H1 (cell line): ENCODE results near the gene ADCY9. TPM values are rescaled to one million over a fixed set of nuclear protein-coding genes. Genes with fewer than 3 reads are reported as not detected.
"Not testable (repeated sequence)": the region's sequence is repeated elsewhere in the genome, so short reads cannot be mapped to it uniquely, and the experiment has no call there.

ENCODE experiments used
- CTCF ChIA-PET: fragments of 300-600 bp; sonication (Branson Sonifier 250); formaldehyde crosslinking; loops from one replicate; lab custom pipeline; 2021; ENCODE audit not compliant: partially characterized antibody; lab: Charles Lee
- POLR2A ChIA-PET: fragments of 300-600 bp; sonication (Branson Sonifier 250); formaldehyde crosslinking; loops from one replicate; lab custom pipeline; 2021; ENCODE audit warnings: inconsistent platforms; ENCODE audit not compliant: partially characterized antibody; lab: Charles Lee
- DNase-seq, 2 experiments: peaks; one replicate each; pipeline versions ENCODE4 v3.0.0 to v3.0.0-alpha.2; 2010 to 2022; ENCODE audit warnings: low spot score in 2 of 2, low read depth in 1 of 2, mixed read lengths in 1 of 2
- FAIRE-seq: peaks from 2 replicates; lab custom pipeline; 2011; peaks lifted over from hg19 to GRCh38; lab: Jason Lieb, UNC
- H2AFZ ChIP-seq: 2 replicates; pipeline ENCODE4 v1.8.1; 2012; ENCODE audit warnings: low read length, inconsistent platforms
- H2AK5ac ChIP-seq: 2 replicates; pipeline ENCODE4 v1.6.1; 2013; ENCODE audit warnings: low read depth, low read length
- H2BK120ac ChIP-seq: replicated peaks from 2 replicates; pipeline ENCODE3; 2013; ENCODE audit warnings: low read depth, low read length, inconsistent platforms
- H2BK12ac ChIP-seq: 2 replicates; pipeline ENCODE4 v1.6.1; 2013; ENCODE audit warnings: low read depth, low read length
- H2BK15ac ChIP-seq: 2 replicates; pipeline ENCODE4 v1.6.1; 2013; ENCODE audit warnings: low read length
- H2BK20ac ChIP-seq: 2 replicates; pipeline ENCODE4 v1.6.1; 2013; ENCODE audit warnings: low read length
- H2BK5ac ChIP-seq: 2 replicates; pipeline ENCODE4 v1.6.1; 2013; ENCODE audit warnings: low read depth, low read length
- H3K14ac ChIP-seq: 2 replicates; pipeline ENCODE4 v1.6.1; 2013; ENCODE audit warnings: inconsistent platforms; ENCODE audit not compliant: insufficient read length
- H3K18ac ChIP-seq: 2 replicates; pipeline ENCODE4 v1.6.1; 2013; ENCODE audit warnings: low read length; ENCODE audit errors: extremely low read depth
- H3K23ac ChIP-seq: 2 replicates; pipeline ENCODE4 v1.6.1; 2013; ENCODE audit warnings: inconsistent platforms; ENCODE audit not compliant: insufficient read length
- H3K23me2 ChIP-seq: 2 replicates; pipeline ENCODE4 v1.6.1; 2013; ENCODE audit warnings: low read depth, low read length
- H3K27ac ChIP-seq: 2 replicates; pipeline ENCODE4 v1.6.1; 2011; ENCODE audit warnings: low read depth, low read length, inconsistent platforms
- H3K27me3 ChIP-seq, 4 experiments: replicated peaks in 1 of 4; 1 replicate in 1 of 4; 2 replicates in 3 of 4; pipeline versions ENCODE4 v1.6.1 to v1.8.1; 2011 to 2013; ENCODE audit warnings: low read length in 3 of 4, mild to moderate bottlenecking in 3 of 4, inconsistent platforms in 2 of 4, mixed read lengths in 2 of 4, moderate library complexity in 1 of 4; ENCODE audit not compliant: control insufficient read depth in 3 of 4, insufficient read depth in 3 of 4; ENCODE audit errors: extremely low read depth in 1 of 4
- H3K36me3 ChIP-seq, 4 experiments: 2 replicates each; pipeline versions ENCODE4 v1.6.1 to v1.8.1; 2011 to 2013; ENCODE audit warnings: mild to moderate bottlenecking in 4 of 4, low read length in 3 of 4, moderate library complexity in 2 of 4, control low read depth in 1 of 4, inconsistent platforms in 1 of 4; ENCODE audit not compliant: insufficient read depth in 4 of 4, control insufficient read depth in 2 of 4
- H3K4ac ChIP-seq: replicated peaks from 2 replicates; pipeline ENCODE3; 2013; ENCODE audit warnings: low read length, low read depth, mixed read lengths, inconsistent platforms; ENCODE audit not compliant: insufficient read length
- H3K4me1 ChIP-seq, 4 experiments: replicated peaks in 1 of 4; 1 replicate in 1 of 4; 2 replicates in 3 of 4; pipeline versions ENCODE4 v1.6.1 to v1.8.1; 2011 to 2013; ENCODE audit warnings: low read length in 3 of 4, inconsistent platforms in 2 of 4, mixed read lengths in 1 of 4; ENCODE audit not compliant: insufficient read depth in 4 of 4, control insufficient read depth in 3 of 4
- H3K4me2 ChIP-seq, 2 experiments: 2 replicates each; pipeline versions ENCODE4 v1.6.1 to v1.8.1; 2011 to 2013; ENCODE audit warnings: low read depth in 2 of 2, low read length in 2 of 2, control low read depth in 1 of 2, inconsistent platforms in 1 of 2, mild to moderate bottlenecking in 1 of 2; ENCODE audit not compliant: insufficient read depth in 1 of 2
- H3K4me3 ChIP-seq, 4 experiments: fragments of 200-600, 300-600 bp in 1 of 4; sonication (generic), shearing (Covaris generic), sonication (Bioruptor Twin) in 1 of 4; 2 replicates each; pipeline versions ENCODE4 v1.5.1 to v1.8.1; 2011 to 2016; ENCODE audit warnings: low read length in 4 of 4, low read depth in 3 of 4, control low read depth in 2 of 4, inconsistent platforms in 2 of 4, mild to moderate bottlenecking in 2 of 4, mixed read lengths in 1 of 4, moderate library complexity in 1 of 4; ENCODE audit not compliant: insufficient read depth in 2 of 4; ENCODE audit errors: extremely low read depth in 1 of 4
- H3K56ac ChIP-seq: replicated peaks from 2 replicates; pipeline ENCODE3; 2013; ENCODE audit warnings: low read depth, mild to moderate bottlenecking, mixed read lengths, low read length, inconsistent platforms; ENCODE audit not compliant: insufficient read length
- H3K79me1 ChIP-seq: 2 replicates; pipeline ENCODE4 v1.6.1; 2013; ENCODE audit warnings: low read depth, low read length, control low read depth
- H3K79me2 ChIP-seq, 2 experiments: 2 replicates each; pipeline versions ENCODE4 v1.6.1 to v1.8.1; 2012 to 2013; ENCODE audit warnings: low read length in 2 of 2, mild to moderate bottlenecking in 2 of 2, inconsistent platforms in 1 of 2; ENCODE audit not compliant: insufficient read depth in 2 of 2, control insufficient read depth in 1 of 2
- H3K9ac ChIP-seq, 4 experiments: replicated peaks in 1 of 4; 1 replicate in 1 of 4; 2 replicates in 3 of 4; pipeline versions ENCODE4 v1.6.1 to v1.8.1; 2011 to 2013; ENCODE audit warnings: low read depth in 3 of 4, low read length in 3 of 4, control low read depth in 2 of 4, mild to moderate bottlenecking in 2 of 4, moderate library complexity in 2 of 4, inconsistent platforms in 1 of 4; ENCODE audit errors: extremely low read depth in 1 of 4
- H3K9me3 ChIP-seq, 2 experiments: 2 replicates each; pipeline versions ENCODE4 v1.6.1 to v1.8.1; 2012 to 2013; ENCODE audit warnings: mild to moderate bottlenecking in 2 of 2, moderate library complexity in 2 of 2, control low read depth in 1 of 2, inconsistent platforms in 1 of 2, low read depth in 1 of 2, low read length in 1 of 2, mixed read lengths in 1 of 2; ENCODE audit not compliant: insufficient read depth in 2 of 2
- H4K20me1 ChIP-seq, 2 experiments: replicated peaks in 1 of 2; 2 replicates each; pipeline versions ENCODE3 to v1.8.1; 2011 to 2013; ENCODE audit warnings: inconsistent platforms in 2 of 2, low read length in 2 of 2, mild to moderate bottlenecking in 1 of 2; ENCODE audit not compliant: insufficient read depth in 2 of 2, control insufficient read depth in 1 of 2
- H4K5ac ChIP-seq: 2 replicates; pipeline ENCODE4 v1.6.1; 2013; ENCODE audit warnings: low read length, low read depth, mixed read lengths, inconsistent platforms; ENCODE audit not compliant: insufficient read length
- H4K8ac ChIP-seq: 2 replicates; pipeline ENCODE4 v1.8.0; 2013; ENCODE audit warnings: mild to moderate bottlenecking, moderate library complexity, low read length, inconsistent platforms; ENCODE audit not compliant: insufficient read depth; ENCODE audit errors: extremely low read depth
- H4K91ac ChIP-seq: replicated peaks from 2 replicates; pipeline ENCODE3; 2013; ENCODE audit warnings: low read length, mixed read lengths, inconsistent platforms; ENCODE audit not compliant: insufficient read length
- WGBS, 2 experiments: shearing (Covaris generic) in 1 of 2; methylation state at CpG; one replicate each; pipeline versions ENCODE4 v1.1.6 to v1.1.7; 2013 to 2015; ENCODE audit warnings: low lambda C conversion rate in 2 of 2, mixed read lengths in 2 of 2, inconsistent platforms in 1 of 2, low coverage in 1 of 2, missing lambda C conversion rate in 1 of 2; ENCODE audit not compliant: insufficient replicate concordance in 2 of 2, insufficient coverage in 1 of 2, insufficient read length in 1 of 2; ENCODE audit errors: extremely low coverage in 1 of 2, missing lambda C conversion rate in 1 of 2; 5-methylcytosine and 5-hydroxymethylcytosine counted together
- polyA plus RNA-seq, 7 experiments: library from polyadenylated mRNA; depleted of rRNA in 3 of 7; stranded (reverse) in 5 of 7; unstranded in 2 of 7; fragments of >200 nt in 5 of 7; fragments of 200-250 nt in 2 of 7; gene quantifications; 1 replicate in 5 of 7; 2 replicates in 1 of 7; 4 replicates in 1 of 7; pipeline versions ENCODE4 v1.2.1 to v1.2.3, GENCODE V29; 2011 to 2013; ENCODE audit warnings: missing spikeins in 2 of 7, mixed read lengths in 2 of 7
- total RNA-seq: library from RNA; stranded (reverse); fragmentation: NEBNext Ultra II Directional; extraction: Animal tissue kit (Norgen Biotek cat#: 25700); gene quantifications from 2 replicates; pipeline ENCODE4 v1.2.1, GENCODE V29; 2021

Gene ADCY9
- total and polyA plus RNA-seq, 2 of the 8 experiments (the other 6 are each of a cell fraction or from before 2014, with no cell fraction given): 5.4 to 13.1 TPM

DNA sequence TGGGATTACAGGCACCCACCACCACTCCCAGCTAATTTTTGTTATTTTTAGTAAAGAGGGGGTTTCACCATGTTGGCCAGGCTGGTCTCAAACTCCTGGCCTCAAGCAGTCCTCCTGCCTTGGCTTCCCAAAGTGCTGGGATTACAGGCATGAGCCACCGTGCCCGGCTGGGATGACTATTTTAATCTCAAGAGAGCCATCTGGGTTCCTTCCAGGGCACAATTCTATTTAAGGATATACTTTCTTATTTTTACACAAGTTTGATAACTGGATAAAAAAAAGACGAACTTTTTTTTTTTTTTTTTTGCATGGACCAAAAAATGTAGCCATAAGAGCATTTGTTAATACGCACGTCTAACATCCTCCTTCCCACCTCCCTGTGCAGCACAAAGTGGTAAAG lies 164.9 kb downstream of the ADCY9 start:
- H3K9me3 ChIP-seq, H3K23me2 ChIP-seq, H2BK5ac ChIP-seq, H3K79me2 ChIP-seq, H4K8ac ChIP-seq, H3K18ac ChIP-seq, H3K56ac ChIP-seq, H3K23ac ChIP-seq, H3K4me3 ChIP-seq, H3K4ac ChIP-seq, H3K14ac ChIP-seq, H2BK20ac ChIP-seq, H2AFZ ChIP-seq, H3K4me2 ChIP-seq, DNase-seq, H4K20me1 ChIP-seq, H4K5ac ChIP-seq, POLR2A ChIA-PET, H3K9ac ChIP-seq, H2BK12ac ChIP-seq, H3K36me3 ChIP-seq, H2BK120ac ChIP-seq, FAIRE-seq, H3K27me3 ChIP-seq, H2BK15ac ChIP-seq, H2AK5ac ChIP-seq, H3K4me1 ChIP-seq, H3K79me1 ChIP-seq, H3K27ac ChIP-seq, H4K91ac ChIP-seq: not testable (repeated sequence)
- WGBS, 2 experiments: 94% methylated on average over 4 of the region's 5 CpGs; no CpG with 5 or more reads in 1 of the 2 experiments
- CTCF ChIA-PET: interaction anchor here (1.2 to 3.8 kb wide), 3 partner anchors 13 to 303 kb away, joined by 3 to 14 read pairs (median 5); no protein-coding TSS in a partner anchor
